Nephron progenitor cell (in vitro differentiated cells): Measurements from ENCODE around the gene QSOX2.

ENCODE experiments used
- DNase-seq: peaks from one replicate; pipeline ENCODE4 v3.0.0; 2021
- H3K27ac Mint-ChIP-seq: 2 replicates; pipeline ENCODE4 v1.8.0; 2021; ENCODE audit warnings: mild to moderate bottlenecking, moderate library complexity, mixed read lengths
- H3K27me3 Mint-ChIP-seq: 2 replicates; pipeline ENCODE4 v1.8.0; 2021; ENCODE audit warnings: mild to moderate bottlenecking, low read depth, mixed read lengths; ENCODE audit not compliant: poor library complexity
- H3K36me3 Mint-ChIP-seq: 2 replicates; pipeline ENCODE4 v1.8.0; 2021; ENCODE audit warnings: low read depth, mixed read lengths
- H3K4me1 Mint-ChIP-seq: 2 replicates; pipeline ENCODE4 v1.8.0; 2021; ENCODE audit warnings: mixed read lengths
- H3K4me3 Mint-ChIP-seq: 2 replicates; pipeline ENCODE4 v1.8.0; 2021; ENCODE audit warnings: mild to moderate bottlenecking, moderate library complexity, mixed read lengths
- H3K9me3 Mint-ChIP-seq: 2 replicates; pipeline ENCODE4 v1.8.0; 2021; ENCODE audit warnings: mild to moderate bottlenecking, moderate library complexity, mixed read lengths
- CTCF ChIP-seq: fragments of 200-600 bp; sonication (generic); IDR thresholded peaks from 2 replicates; pipeline ENCODE4 v1.5.0; 2021; ENCODE audit warnings: antibody characterized with exemption

The QSOX2 gene

DNA sequence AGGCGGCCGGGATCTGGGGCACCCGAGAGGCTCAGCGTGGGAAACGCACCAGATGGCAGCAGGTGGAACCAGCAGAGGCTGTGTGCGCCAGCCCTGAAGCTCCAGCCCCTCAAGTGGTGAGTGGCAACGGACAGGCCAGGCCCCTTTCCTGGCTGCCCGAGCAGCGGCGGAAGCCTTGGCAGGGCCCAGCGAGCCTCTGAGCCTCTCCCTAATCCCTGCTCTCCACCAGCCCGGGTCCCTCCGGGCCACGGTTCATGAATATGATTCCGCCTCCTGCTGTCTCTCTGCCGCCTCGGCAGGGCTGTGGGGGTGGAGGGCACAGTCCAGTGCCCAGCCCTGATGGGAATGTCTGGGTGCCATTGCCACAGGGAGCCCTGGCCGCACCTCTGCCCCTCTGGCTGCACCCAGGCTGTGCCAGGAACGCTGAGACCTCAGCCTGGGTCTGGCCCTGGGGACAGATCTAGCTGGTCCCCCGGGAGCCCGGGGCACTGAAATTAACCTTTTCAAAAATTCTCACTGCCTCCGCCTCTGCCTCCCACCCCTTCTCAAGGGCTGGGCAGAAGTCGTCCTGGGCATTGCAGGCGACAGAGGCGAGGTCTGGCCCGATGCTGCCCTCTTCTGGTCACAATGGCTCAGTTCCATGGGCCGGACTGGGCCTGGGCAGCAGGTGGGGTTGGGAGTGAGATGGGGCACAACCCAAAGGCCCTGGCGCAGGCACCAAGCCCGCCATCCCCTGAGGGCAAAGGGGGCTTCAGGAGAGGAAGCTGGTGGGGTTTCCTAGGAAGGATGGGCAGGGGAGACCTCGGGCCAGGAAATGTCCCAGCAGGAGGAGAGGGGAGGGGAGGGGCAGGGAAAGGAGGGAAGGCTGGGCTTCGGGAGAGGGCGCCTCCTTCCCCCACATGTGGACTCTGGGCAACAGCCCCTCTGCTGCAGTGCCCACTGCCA is 38.0 kb upstream of the QSOX2 start:
- Mint-ChIP-seq H3K9me3 (peaks cover 12% of the 10 kb centered on the region), H3K4me1 (peaks cover 7% of the 10 kb centered on the region)

DNA sequence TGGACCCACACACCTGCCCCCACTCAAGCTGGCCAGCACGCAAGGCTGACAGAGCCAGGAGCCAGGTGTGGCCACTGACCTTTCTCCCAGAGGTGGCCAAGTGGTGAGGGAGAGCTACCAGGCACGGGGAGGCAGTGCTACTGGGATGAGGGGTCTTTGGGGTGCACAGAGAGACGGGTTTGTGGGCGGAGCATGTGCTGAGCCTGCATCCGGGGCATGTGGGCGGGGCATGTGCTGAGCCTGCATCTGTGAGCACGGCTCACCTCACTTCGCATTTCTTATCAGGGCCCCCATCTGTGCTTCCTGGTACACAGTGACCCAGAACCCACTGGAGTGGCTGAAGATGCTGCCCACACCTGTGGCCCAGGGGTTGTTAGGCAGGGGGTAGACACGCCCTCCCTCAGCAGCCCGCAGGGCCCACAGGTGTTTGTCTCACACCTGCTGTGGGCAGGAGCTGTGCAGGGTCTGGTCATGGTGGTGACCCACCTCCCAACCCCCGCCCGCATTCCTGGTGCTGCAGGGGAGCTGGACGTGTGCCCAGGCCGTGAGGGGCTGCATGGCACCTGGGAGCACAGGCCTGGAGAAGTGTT is 36.8 kb upstream of the QSOX2 start:
- Mint-ChIP-seq H3K4me1 (peaks cover 2% of the 10 kb centered on the region), H3K27ac (no peak overlapping the region), H3K9me3 (peaks cover 12% of the 10 kb centered on the region), H3K27me3 (peaks cover 27% of the 10 kb centered on the region), H3K4me3 (no peak overlapping the region), H3K36me3 (no peaks in the 10 kb centered on the region)
- no peak for TF ChIP-seq CTCF
- no peak for DNase-seq

More for the DNA sequence above, 38.0 kb upstream of the QSOX2 start:
- no peaks in the 10 kb centered on the region for H3K36me3 Mint-ChIP-seq
- TF ChIP-seq CTCF: peak; percentile 78
- no peak overlapping the region for H3K4me3 Mint-ChIP-seq
- peak; percentile 88 for DNase-seq
- no peak overlapping the region for H3K27ac Mint-ChIP-seq
- peaks cover 32% of the 10 kb centered on the region for H3K27me3 Mint-ChIP-seq

- no peak for DNase-seq
- Mint-ChIP-seq H3K4me3 (no peak overlapping the region), H3K27me3 (peaks cover 20% of the 10 kb centered on the region)
These were observed 36.0 kb upstream of the QSOX2 start for GRCh38 chr9:136281421-136282271.

DNA sequence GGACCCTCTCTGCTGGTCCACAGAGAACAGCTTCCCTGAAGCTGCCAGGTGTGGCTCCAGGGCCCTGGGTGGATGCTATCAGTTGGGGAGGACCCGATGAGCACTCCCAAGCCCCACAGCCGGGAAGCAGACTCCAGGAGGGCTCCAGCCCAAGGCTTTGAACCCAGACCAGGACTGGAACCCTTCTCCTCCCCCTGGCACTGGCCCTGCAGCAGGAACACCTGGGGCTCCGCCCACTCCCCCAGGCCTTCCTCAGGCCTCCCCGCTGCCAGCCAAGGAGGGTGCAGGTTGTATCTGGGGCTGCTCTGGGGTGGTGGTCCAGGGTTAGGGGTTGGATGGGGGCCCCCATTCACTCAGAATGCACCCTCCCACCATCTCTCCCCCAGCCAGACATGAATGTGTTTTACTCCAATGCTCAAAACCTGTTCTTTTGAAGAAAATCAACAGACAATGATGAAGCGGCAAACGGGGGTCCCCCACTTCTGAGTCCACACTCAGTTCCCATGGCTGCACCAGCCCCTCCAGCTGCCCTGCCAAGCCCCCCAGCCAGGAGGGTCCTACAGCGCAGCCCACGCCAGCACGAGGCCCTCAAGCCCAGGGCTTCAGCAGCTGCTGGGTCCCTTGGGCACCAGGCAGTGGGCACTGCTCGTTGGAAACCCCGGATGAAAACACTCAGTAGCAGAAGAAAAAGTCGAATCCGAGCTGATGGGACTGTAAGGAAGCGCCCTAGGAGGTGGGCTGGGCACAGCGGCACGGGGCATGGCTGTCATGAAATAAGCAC is 35.1 kb upstream of the QSOX2 start:
- TF ChIP-seq CTCF: no peak
- Mint-ChIP-seq H3K36me3 (no peaks in the 10 kb centered on the region), H3K27me3 (peaks cover 23% of the 10 kb centered on the region), H3K4me3 (no peak overlapping the region), H3K4me1 (no peaks in the 10 kb centered on the region), H3K27ac (no peak overlapping the region), H3K9me3 (peaks cover 12% of the 10 kb centered on the region)
- DNase-seq: no peak

More at GRCh38 chr9:136281421-136282271, 36.0 kb upstream of the QSOX2 start:
- Mint-ChIP-seq H3K4me1 (no peaks in the 10 kb centered on the region), H3K36me3 (no peaks in the 10 kb centered on the region), H3K27ac (no peak overlapping the region), H3K9me3 (peaks cover 12% of the 10 kb centered on the region)
- TF ChIP-seq CTCF: no peak

GRCh38 chr9:136279471-136279870 is 33.9 kb upstream of the QSOX2 start:
- Mint-ChIP-seq H3K4me1 (no peaks in the 10 kb centered on the region), H3K36me3 (no peaks in the 10 kb centered on the region), H3K4me3 (no peak overlapping the region), H3K27ac (no peak overlapping the region), H3K27me3 (peaks cover 34% of the 10 kb centered on the region), H3K9me3 (peaks cover 12% of the 10 kb centered on the region)
- DNase-seq: no peak
- TF ChIP-seq CTCF: no peak
